Limb (tissue), 2 donors: Measurements from ENCODE around the gene ZC3H18.
A peak's percentile ranks its signal among the peaks of the same experiment; 100 is the strongest.

Source experiments
- DNase-seq, 2 donors: peaks; one replicate each; pipeline ENCODE4 v3.0.0-alpha.2; 2016; ENCODE audit errors: extremely low spot score in 2 of 2

Gene ZC3H18

GRCh38 chr16:88636488-88637265 is 66.5 kb downstream of the ZC3H18 start:
- no peak for DNase-seq

DNA sequence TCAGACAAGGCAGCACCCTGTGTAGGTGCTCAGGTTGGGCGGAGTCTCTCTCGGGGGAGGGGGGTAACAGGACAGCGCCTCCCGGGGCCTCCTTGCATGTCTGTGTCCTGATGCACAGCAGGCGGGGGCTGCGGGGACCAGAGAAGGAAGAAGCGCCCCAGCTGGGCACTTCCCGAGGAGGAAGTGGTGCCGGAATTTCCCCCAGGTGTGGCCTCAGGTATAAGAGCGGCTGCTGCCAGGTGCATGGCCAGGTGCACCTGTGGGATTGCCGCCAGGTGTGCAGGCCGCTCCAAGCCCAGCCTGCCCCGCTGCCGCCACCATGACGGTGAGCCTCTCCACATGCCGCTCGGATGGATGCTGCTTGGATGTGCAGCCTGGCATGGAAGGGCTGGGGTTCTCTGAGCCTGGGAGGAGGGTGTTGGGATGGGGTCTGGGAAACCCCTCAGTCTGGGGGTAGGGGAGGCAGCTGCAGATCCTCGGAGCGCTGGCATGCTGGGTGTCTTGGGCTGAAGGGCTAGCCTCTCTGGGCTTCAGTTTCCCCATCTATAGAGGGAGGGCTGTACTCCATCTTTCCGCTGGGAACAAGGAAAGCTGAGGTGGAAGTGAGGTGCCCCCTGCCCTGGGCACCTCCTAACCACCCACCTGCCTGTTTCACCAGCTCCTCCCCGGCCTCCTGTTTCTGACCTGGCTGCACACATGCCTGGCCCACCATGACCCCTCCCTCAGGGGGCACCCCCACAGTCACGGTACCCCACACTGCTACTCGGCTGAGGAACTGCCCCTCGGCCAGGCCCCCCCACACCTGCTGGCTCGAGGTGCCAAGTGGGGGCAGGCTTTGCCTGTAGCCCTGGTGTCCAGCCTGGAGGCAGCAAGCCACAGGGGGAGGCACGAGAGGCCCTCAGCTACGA is 68.4 kb downstream of the ZC3H18 start, which contains the start of gene IL17C:
Gene IL17C (plus strand): TSS at position 250 of the 908 bp plus-strand sequence. CDS start 70 bp downstream, at position 320.
- no peak for DNase-seq

DNA sequence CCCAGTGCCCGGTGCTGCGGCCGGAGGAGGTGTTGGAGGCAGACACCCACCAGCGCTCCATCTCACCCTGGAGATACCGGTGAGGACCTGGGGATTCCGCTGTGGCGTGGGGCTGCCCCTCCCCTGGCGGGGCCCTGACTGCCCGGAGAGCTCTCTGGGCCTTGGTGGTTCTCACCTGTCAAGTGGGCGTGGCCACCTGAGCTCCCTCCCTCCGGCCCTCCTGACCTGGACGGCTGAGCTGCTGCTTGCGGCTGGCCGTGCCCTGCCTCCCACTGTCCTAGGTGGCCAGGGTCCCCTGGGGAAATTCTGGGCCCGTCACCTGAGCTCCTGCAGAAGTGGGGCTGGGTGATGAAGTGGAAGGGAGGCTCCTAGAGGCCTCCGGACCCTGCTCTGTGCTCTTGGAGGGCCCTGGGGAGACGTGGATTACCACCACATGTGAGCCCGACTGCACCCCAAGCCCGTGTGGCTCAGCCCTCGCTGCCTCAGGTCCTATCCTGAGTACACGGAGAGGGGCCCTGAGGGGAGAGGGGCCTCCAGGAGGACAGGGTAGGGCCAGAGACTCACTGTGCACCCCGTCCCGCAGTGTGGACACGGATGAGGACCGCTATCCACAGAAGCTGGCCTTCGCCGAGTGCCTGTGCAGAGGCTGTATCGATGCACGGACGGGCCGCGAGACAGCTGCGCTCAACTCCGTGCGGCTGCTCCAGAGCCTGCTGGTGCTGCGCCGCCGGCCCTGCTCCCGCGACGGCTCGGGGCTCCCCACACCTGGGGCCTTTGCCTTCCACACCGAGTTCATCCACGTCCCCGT is 69.2 kb downstream of the ZC3H18 start:
- no peak for DNase-seq

DNA sequence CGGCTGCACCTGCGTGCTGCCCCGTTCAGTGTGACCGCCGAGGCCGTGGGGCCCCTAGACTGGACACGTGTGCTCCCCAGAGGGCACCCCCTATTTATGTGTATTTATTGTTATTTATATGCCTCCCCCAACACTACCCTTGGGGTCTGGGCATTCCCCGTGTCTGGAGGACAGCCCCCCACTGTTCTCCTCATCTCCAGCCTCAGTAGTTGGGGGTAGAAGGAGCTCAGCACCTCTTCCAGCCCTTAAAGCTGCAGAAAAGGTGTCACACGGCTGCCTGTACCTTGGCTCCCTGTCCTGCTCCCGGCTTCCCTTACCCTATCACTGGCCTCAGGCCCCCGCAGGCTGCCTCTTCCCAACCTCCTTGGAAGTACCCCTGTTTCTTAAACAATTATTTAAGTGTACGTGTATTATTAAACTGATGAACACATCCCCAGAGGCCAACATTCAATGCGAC is 69.9 kb downstream of the ZC3H18 start:
- no peak for DNase-seq

GRCh38 chr16:88640498-88641247 is 70.5 kb downstream of the ZC3H18 start:
- DNase-seq = no peak

DNA sequence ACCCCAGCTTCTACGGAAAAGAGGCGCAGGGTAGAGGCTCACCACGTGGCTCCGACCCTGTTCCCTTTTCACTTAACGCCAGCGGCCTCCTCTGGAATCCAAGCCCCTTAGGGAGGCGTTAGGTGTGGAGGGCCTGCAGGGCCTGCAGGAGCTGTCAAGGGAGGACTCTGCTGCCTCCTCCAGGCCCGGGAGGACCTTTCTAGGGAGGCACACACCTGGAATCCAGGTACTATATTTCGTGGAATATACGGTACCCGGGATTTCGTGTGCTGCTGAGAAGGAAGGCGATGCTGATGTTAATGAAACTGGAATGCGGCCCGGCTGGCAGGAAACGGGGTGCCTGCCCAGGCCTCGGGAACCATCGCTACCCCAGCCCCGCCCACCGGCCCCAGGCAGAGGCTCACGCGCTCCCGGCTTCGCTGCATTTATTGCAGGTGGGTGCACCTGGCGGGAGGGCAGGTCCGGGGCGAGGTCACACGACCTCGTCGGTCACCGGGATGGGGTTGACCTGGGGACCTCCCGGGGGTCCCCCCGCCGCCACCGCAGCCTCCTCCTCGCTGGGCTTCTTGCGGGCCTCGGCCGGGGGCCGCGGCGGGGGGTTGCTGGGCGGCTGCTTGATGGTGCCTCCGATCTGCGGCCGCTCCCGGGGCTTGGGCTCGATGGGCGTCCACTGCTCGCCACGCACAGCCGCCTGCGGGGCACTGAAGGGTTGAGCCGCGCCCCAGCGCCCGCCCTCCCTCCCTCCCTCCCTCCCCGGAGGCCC is 72.9 kb downstream of the ZC3H18 start:
- no peak for DNase-seq

DNA sequence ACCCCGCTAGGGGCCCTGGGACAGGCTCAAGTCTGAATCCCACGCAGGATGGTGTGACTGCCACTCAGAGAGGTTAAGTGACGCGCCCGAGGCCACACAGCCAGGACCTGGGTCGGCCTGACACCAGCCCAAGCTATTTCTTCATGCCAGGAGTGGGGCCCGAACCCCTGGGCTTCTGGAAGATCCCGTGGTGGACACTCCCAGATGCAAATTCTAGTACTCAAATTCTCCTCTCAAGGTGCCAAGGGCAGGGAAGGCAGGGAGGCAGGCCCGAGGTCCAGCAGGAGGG is 73.4 kb downstream of the ZC3H18 start:
- no peak for DNase-seq

GRCh38 chr16:88645455-88645854 is 75.3 kb downstream of the ZC3H18 start:
- no peak for DNase-seq

GRCh38 chr16:88645941-88646340 is 75.7 kb downstream of the ZC3H18 start:
- DNase-seq = no peak

- DNase-seq = no peak
These were observed 76.3 kb downstream of the ZC3H18 start for GRCh38 chr16:88646345-88647034.

- DNase-seq = no peak
These were observed 77.2 kb downstream of the ZC3H18 start for GRCh38 chr16:88647178-88648070.

- peak in 1 of 2 donors; percentile 40 for DNase-seq
These were observed 79.2 kb downstream of the ZC3H18 start for GRCh38 chr16:88649195-88649923.

DNA sequence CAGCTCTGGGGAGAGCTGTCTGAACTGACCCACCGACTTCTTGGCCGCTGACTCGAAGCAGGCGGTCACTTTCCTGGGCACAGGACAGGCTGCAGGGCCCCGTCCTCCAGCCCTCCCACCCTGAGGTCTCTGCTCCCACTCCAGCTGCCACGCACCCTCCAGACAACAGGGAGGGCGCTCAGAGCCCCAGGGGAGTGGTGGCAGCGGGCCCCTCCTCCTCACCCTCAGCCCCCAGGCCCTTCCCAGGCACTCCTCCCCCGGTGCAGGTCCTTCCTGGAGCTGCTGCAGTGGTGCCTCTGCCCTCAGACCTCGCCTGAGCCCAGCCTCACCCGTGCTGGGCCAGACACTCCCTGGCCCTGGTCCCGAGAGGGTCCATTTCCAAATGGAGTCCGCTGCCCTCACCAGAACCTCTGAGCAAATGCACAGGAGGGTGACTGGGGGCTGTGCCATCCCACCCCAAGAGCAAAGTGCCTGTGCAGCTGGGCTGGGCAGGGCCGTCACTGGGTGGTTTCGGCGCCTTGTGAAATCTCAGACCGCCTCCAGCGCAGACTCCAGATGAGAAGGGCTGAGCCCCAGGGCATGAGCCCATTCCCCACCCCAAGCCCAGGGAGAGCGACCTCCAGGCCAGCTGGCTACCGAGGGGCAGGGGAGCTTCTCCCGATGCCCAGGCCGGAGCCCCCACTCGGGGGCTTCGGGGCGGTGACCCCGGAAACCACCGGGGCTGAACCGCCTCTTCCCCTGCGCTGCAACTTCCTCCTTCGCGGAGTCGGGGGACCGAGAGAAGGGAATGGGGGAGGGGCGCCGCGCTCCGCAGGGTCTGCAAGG is 79.9 kb downstream of the ZC3H18 start:
- DNase-seq = no peak

DNA sequence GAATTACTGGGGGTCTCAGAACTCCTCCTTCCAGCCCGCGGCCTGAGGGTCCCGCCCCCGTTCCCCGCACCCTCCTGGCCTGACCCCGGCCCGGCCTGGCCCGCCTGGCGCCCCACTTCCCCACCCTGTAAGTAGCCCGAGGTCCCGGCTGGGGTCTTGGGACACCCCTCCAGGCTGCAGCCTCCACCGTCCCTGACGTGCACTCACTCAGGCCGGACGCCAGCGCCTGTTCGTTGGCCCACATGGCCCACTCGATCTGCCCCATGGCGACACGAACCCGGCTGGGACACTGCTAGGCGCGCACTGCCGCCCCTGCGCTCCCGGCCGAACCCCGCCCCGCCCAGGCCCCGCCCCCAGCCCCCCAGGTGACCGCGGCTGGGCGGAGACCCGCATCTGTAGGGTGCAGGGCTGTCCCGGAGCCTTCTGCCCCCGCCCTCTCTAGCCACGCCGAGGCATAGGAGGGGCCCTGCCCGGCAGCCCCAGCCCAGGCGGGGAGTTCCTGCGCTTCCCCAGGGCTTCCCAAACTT is 80.6 kb downstream of the ZC3H18 start, which contains the start of gene CYBA:
Gene CYBA (minus strand): TSS at position 305 of the 527 bp plus-strand sequence. CDS start 40 bp downstream, at position 265.
- peak; percentile 9 to 77 for DNase-seq

DNA sequence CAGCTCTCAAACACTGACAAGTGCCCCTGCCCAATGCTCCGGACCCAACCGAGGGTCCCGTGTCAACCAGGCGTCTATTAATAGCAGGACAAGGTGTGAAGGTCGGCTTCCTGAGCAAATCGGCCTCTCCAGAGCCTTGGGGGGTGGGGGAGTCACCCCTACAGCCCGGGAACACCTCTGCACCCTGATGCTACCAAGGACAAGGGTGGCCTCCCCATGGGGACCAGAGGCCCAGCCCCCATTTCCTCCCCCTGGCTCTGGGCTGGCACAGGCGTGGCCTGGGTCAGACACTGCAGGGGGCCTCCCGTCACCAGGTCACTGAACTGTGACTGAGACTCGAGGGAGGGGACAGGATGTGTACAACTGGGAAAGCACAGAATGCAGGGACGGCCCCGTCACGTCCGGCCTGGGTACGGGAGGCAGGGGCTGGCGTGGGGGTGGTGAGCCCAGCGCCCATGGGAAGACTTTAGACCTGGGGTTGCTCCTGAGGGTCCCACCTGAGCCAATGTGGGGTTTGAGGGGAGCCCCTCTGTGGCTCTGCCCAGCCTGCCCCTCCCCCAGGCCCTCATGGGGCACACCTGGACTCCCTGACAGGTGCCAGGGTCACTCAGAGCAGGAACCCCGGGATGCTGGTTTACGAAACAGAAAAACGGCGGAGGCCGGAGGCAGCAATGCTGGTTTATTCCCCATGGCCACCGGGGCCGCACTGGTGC is 81.2 kb downstream of the ZC3H18 start:
- DNase-seq = no peak
